Activated CD4-positive, alpha-beta T cell treated with anti-CD3 and anti-CD28 coated beads for 4 hours (primary cell): ENCODE measurements around the gene MESD.

Experiments
- DNase-seq, 2 donors: peaks; one replicate each; pipeline ENCODE4 v3.0.0-alpha.2; 2020

The MESD gene

DNA sequence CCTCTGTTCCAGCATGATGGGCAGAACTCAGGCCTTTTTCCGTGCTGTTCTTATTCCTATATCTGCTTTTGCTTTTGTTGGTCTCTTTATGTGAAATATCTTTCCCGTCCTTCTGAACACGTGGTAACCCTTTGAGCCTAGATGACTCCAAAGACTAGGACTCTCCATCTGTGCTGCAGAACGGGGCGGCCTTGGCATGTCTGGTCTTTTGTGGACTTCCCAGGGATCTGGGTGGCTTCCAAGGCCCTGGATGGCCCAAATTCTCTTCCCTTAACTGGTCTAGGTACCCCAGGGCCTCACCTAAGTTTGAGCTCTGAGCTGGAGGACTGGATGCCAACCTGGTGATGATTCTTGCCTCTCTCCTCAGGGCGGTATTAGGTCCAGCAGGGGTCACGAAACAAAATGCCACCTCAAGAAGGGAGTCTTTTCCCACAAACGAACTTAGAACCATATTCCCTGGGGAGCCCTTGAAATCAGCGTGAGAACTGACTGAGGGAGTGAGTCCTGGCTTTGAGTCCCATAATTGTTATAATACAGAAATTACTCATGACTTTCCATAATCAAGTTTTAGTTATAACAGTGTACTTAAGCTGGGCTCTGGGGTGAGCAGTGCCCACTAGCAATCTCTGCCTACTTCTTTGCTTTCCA, 25.0 kb upstream of the MESD start:
- DNase-seq = no peak

DNA sequence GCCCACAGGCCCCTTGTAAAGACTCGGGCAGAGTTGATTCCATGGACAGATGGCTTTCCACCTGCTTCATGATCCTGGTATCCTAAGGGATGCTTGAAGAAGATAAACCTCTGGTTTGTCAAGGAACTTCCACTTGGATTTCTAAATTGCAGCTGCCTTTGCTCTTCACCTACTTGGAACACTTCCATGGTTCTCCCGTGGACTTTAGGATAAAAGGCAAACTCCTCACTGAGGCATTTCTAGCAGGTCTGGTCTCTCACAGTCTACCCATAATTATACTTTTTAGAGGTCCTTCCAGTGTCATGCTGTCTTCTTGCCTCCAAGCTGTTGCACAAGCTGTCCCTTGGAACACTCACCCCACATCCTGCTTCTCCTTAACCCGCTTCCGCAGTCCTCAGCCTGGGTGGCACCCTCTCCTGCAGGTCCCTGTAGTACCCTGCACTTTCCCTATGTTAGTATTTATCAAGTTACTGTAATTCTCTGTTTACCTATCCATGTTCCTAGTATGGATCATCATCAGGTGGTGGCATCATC, 23.8 kb upstream of the MESD start:
- DNase-seq = no peak

DNA sequence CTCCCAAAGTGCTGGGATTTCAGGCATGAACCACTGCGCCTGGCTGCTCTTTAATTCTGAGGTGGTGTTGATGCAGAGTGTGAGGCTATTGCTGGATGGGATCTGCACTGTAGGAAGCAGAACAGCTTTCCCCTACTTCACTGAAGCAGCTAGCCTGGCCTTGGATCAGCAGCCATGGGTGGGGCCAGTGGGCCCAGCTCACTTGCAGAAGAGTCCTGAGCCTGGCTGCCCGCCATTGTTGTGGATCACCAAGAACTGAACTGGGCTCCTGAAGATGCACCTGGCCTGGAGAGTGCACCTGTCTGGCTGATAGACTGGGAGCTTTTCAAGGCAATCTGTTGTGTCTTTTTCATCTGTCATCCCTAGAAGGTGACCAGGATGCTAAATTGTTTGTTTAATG, 23.0 kb upstream of the MESD start:
- no peak for DNase-seq

DNA sequence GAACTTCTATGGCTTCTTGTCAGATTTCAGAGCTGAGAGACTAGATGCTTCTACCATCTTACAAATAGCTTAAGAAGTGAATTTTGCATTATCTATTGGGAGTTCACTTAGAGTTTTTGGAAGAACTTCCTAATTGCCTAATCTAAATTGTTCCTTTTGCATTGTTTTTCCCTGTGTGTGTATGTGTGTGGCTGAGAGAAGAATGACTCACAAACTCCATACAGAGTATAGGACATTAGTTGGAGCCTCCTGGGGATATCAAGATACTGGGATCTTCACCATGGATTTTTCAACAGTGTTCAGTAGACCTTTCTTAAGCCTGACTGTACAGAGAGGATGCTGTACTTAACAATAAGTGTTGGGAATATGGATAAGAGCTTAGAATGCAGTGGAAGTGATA, 22.0 kb upstream of the MESD start:
- no peak for DNase-seq

DNA sequence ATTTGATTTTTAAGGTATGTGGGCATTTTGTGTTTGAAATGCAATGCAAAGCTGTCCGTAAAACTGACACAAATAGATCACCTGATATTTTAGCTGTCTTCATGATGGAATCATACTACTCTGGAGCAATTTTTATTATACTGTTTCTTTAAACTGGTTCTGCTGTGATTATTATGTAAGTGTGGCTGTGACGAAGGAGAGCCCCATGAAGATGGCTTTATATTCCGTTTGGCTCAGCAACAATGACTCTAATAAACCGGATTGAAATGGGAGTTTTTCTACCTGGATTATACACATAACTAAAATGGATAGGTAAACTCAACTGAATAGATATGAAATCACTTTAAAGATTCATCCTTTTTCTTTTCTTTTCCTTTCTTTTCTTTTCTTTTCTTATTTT, 20.5 kb upstream of the MESD start:
- no peak for DNase-seq

DNA sequence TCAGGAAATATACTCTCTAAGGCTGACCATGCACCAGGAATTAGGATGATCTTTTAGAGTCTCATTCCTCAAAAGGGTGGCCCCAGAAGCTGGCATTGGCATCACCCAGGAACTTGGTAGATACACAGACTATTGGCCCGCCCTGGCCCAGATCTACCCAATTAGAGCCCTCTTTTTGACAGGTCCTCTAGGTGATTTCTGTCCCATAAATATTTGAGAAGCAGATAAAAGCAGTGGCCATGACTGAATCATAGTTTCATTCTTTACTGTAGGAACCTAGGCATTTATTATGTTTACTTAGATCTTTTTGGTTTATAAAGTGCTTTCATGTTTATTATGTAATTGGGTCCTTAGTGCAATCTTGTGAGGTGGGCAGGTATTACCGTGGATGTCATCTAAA, 18.7 kb upstream of the MESD start:
- no peak for DNase-seq

DNA sequence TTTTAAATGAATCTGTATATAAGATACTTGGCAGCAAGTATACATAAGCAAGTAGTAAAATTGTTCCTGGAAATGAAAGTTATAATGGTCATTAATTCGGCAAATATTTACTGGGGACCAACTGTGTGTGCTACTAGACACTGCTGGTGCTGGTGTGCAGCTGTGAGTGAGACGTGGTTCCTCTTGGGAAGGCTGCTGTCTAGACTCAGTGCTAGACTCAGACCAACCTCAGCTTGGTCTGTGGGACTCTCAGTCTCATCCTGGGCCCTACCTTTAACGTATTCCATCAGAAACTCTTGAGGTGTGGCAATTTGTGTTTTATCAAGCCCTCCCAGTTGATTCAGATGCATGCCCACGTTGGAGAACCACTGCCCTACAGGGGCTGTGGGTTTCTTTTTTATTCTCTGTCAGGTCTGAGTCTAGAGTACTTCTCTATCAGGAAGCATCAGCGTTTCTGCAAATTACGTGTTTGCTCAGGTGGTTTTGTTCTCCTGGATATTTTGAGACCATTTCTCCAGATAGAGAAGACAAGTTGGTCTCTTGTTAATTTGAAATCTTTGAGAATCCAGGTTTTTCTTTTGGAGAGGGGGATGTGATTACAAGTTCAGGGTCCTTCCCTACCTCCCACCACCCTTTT, 17.9 kb upstream of the MESD start:
- no peak for DNase-seq

DNA sequence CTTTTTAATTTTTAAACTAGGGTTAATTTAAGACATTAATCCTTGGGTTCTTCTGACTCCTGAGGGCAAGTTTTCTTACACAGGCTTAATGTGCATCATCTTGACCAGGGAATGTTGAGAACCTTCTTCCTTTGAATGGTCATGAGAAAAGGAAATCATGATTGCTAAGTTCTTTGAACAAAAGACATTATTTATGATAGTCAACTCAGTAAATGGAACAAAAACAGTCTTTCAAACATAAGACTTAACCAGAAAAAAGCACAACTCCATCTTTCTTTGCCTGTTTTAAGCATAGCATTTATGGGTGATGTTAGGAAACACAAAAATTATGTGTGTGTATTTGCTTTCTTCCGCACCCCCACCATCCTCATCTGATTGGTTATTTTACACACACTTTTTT, 16.5 kb upstream of the MESD start:
- no peak for DNase-seq

DNA sequence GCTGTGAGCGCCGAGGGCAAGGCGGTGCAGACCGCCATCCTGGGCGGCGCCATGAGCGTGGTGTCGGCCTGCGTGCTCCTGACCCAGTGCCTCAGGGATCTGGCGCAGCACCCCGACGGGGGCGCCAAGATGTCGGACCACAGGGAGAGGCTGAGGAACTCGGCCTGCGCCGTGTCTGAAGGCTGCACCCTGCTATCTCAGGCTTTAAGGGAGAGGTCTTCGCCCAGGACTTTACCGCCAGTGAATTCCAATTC, 13.4 kb upstream of the MESD start:
- no peak for DNase-seq

DNA sequence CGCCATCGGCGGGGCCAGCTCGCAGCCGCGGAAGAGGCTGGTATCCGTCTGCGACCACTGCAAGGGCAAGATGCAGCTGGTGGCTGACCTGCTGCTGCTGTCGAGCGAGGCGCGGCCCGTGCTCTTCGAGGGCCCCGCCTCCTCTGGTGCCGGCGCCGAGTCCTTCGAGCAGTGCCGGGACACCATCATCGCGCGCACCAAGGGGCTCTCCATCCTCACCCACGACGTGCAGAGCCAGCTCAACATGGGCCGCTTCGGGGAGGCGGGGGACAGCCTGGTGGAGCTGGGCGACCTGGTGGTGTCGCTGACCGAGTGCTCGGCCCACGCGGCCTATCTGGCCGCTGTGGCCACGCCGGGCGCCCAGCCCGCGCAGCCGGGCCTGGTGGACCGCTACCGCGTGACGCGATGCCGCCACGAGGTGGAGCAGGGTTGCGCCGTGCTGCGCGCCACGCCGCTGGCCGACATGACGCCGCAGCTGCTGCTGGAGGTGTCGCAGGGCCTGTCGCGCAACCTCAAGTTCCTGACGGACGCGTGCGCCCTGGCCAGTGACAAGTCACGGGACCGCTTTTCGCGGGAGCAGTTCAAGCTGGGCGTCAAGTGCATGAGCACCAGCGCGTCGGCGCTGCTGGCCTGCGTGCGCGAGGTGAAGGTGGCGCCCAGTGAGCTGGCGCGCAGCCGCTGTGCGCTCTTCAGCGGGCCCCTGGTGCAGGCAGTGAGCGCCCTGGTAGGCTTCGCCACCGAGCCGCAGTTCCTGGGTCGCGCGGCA, 12.9 kb upstream of the MESD start:
- no peak for DNase-seq

DNA sequence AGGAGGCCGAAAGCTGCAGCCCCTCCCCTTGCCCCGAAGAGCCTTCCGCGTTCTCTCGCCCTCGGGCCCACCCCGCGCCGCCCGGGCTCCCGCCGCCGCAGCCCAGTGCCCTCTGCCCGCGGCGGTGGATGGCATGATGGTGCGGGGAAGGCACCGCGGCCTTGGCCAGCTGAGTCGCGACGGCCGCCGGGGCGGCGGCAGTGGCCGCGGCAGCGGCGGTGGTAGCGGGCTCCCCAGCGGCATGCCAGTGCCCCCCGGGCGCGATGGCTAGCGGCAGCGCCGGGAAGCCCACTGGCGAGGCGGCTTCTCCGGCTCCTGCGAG, 12.4 kb upstream of the MESD start:
- no peak for DNase-seq

DNA sequence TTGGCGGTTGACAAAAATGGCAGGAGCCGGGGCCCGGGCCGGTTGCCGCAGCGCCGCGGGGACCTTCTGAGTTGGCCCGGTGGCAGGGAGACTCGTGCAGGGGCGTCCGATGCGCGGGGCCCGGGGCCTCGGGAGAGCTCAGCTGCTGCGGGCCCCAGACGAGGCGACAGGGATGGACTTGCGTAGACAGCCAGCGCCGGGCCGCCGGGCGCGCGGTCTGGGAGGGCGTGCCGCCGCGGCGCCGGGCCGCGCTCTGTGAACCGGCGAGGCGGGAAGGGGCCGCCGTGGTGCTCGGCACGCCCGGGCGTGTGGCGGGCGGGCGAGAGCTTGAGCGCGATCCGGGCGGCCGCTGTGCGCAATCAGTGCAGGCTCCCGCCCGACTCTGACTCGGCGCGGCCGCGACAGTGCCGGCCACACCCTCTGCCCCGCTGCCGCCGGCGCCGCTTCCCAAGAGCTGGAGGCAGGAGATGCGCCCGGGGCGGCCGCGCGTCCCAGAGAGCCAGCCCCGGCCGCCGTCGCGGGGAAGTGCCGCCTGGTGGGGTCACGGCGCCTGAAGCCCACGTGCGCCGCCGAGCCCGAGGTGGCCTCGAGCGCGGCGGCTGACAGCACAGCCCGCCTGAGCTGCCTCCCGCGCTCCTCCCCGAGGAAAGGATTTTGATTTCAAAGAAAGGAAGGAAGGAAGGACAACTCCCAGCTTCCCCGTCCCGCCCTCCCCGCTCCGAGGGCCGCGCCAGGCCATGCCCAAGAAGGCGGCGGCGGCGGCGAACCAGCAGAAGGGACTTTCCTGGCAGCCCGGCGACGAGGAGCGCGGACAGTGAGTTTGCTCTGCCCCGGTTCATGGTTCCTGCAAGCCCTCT, 11.8 kb upstream of the MESD start:
- peak; percentile 50 to 57 for DNase-seq

DNA sequence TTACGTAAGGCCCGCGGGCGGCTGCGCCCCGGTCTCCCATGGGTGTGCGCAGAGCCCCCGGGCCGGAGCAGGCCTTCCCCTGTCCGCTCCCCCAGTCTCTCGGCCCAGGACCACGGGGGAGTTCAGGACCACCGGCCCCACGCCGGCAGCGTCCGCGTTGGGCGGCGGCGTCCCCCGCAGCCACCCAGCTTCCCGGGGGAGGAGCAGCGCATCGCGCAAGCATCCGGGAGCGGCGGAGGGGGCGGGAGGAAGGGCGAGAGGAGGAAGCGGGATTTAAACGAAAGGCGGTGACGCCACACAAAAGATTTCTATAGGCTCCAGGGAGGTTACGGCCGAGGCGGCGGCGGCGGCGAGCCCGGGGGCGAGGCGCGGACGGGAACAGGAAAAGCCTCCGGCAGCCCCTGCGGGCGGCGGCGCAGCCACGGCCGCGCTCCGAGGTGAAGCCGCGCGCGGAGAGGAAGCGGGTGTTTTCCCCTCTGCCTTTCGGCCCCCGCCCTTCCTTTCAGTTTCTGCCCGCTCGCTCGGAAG, 11.1 kb upstream of the MESD start, which contains the start of gene TLNRD1:
Gene TLNRD1, plus strand, starts transcription at position 300 of the 528 bp plus-strand sequence. CDS start 1,349 bp downstream, outside the sequence.
- DNase-seq = peak; percentile 79 to 81

DNA sequence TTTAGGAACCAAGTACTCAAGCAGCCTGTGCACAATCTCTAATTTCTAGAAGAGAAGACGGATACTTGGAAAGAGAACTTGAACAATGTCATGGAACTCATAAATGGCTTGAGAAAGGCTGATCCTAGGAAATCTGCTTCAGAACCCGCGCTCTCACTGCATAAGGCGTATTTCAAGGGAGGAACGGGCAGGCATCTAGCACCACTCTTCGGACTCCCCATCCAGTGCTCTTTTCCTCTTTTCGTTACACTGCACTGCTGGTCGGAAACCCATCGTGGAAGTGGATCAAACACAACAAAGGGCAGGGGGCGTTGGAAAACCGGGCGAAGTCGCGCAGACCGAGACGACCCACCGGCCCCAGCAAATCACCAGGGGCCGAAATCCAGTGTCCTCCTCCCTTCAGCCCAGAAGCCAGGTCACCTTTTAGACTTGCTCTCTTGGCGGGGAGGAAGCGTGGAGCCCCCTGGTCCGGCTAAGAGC, 10.6 kb upstream of the MESD start:
- peak in 1 of 2 donors; percentile 15 for DNase-seq

DNA sequence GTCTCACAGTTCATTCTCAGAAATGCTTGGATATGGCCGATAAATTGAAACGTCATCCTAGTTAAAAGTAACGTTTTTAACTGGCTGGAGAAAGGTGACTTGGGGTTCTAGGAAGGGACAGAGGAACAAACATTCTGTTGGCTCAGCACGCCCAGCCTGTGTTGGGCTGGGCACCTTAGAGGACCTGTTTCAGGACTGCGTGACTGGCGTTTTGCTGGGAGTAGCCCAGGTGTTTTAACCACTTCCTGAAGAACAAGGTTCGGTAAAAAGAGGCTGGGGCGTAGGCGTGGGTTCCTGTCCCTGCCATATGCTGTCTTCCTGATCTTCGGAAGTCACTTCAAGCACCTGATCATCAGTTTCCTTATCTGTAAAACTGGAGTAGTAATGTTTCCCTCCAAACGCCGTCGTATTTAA, 10.0 kb upstream of the MESD start:
- peak; percentile 56 to 69 for DNase-seq

DNA sequence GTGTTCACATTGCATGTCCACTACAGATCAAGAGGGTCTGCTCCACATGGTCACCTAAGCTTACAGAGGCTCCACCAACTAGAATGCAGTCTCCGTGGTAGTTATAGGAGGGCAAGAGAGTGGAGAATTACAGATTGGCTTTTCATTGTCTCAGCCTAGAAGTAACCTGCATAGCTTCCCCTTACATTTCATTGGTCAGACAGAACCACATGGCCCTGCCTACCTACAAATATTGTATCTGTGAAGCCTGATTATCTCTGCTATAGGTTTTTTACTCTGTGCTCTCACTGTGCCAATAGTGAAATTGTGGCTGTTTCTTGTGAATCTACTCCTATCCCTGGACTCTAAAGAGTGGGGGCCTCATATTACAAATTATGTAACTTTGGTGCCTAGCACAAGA, 8.6 kb upstream of the MESD start:
- no peak for DNase-seq

DNA sequence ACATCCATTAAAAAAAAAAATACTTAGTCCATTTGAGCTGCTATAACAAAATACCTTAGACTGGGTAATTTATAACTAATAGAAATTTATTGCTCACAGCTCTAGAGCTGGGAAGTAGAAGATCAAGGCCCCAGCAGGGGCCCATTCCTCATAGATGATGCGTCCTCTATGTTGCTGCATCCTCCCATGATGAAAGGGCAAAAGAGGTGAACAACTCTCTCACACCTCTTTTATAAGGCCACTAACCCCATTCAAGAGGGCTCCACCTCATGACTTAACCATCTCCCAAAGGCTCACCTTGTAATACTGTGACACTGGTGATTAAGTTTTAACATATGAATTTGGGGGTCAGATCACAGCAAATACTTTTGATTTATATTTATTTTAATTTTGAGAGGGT, 8.1 kb upstream of the MESD start:
- no peak for DNase-seq

DNA sequence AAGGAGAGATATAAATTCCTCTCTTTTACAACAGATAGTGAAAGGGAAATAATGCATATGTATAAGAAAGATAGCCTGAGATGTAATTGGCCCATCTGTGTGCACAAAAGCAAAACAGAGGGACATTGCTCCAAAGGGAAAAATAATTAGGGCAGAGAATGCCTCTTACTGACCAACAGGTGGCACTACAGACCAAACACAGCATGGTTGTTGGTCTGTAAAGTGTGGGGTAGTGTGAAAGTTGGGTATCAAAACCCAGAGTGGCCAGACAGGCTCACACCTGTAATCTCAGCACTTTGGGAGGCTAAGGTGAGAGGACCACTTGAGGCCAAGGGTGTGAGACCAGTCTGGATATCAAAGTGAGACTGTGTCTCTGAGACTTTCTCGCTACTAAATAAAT, 6.6 kb upstream of the MESD start:
- DNase-seq = no peak

DNA sequence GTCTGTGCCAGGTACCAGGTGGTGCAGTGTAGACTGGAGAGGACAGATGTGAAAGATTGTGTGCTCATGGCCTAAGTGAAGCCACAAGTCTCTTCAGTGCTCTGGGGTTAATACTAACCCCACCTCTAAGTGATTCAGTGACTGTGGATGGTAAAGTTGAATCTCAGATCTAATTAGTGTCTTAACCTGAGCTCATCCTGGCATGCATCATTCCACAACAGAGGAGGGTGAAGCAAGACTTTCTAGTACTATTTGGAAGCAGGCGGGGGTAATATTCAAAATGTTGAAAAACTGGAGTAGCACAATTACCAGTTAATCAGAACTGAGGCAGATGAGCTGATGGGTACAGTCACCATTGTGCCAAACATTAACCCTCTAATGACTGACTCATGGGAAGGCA, 2.8 kb upstream of the MESD start:
- no peak for DNase-seq

DNA sequence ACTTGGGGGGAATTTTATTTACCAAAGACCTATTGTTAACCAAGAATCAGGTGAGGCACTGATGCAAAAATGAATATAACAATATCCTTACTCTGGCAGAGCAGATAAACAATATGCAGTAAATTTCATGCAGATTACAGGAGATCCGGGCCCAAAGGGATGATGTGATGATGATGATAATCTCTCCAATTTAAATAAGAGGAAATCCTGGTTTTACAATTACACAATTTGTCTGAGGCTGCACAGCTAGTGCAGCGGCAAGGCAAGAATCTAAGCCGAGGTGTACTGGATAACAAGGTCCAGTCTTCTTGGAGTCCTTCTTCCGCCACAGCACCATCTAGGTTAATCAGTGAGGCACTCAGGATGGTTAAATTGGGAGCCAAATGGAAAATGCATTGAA, 2.4 kb upstream of the MESD start:
- no peak for DNase-seq

DNA sequence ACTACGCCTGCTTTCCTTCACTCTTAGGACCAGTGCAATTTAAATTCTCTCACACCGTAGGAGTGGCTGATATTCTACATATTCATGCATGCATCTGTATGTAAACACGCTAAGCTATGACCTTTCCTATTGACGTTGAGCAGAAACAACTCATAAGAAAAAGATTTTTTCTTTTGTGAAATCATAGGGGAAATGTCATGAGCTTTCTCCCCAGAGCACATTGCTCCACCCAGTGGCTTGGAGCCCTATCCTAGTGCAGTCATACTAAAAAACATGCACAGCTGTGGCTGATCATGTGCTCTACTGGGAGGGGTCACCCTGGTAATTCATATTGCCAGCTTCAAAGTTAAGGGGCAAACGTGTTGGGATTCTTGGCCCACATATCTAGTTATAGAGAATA, 1.8 kb upstream of the MESD start:
- no peak for DNase-seq

DNA sequence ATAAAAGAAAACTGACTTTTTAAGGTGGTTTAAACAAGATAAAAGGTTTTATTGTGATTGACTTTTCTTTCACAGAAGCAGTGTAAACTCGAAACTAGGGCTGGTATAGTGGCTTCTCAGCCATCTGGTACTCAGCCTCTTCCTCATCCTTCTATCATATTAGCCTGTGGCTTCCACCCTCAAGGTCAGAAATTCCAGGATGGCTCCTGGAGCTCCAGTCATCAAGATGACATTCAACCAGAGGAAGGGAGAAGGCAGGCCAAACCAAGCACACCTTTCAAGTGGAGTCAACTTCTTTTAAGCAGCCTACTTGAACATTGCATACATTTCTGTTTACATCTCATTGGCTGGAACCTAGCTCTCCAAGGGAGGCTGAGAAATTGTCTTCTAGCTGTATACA, 1.3 kb upstream of the MESD start:
- no peak for DNase-seq

DNA sequence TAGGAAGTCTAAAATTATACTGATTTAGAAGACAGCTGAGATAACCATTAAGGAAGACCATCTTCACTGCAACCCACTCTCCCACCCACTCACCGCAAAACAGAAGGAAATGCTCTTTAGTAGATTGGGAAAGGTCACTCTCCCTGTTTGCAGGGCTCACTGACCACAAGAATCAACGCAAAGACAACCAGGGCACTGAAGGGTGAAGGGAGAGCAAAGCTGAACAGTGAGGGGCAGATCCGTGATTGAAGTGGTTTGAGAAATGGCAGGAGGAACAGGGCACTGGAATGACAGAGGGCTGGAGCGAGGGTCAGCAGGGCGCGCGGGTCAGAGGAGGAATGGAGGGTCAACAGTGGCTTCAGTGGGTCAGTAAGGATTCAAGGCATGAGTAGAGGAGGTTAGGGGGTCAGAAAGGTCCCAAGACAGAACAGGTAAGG, 520 bp downstream of the MESD start:
- no peak for DNase-seq
